T-helper 2 cell (primary cell): ENCODE data around the gene EHD2.
"Not testable (repeated sequence)": the region's sequence is repeated elsewhere in the genome, so short reads cannot be mapped to it uniquely, and the experiment has no call there.

Experiments used
- DNase-seq, 5 experiments: peaks; one replicate each; pipeline versions ENCODE4 v3.0.0 to v3.0.0-alpha.2; 2012 to 2022

The EHD2 gene

DNA sequence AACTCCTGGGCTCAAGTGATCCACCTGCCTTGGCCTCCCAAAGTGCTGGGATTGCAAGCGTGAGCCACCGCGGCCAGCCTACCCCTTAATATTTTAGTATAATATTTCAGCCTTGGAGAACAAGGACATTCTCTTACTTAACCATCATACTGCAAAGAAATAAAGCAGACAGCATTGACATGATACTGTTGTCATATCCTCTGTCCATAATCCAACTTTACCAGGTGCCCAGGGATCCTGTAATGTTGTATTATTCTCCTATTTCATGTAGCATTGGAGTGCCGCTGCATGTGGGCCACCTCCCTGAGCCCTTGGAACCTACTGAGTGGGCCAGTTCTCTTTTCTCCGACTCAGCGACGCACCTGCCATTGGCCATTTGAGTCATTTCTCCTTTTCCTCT lies 21.4 kb upstream of the EHD2 start:
- no peak for DNase-seq

GRCh38 chr19:47693489-47693888 lies 19.7 kb upstream of the EHD2 start:
- no peak for DNase-seq

DNA sequence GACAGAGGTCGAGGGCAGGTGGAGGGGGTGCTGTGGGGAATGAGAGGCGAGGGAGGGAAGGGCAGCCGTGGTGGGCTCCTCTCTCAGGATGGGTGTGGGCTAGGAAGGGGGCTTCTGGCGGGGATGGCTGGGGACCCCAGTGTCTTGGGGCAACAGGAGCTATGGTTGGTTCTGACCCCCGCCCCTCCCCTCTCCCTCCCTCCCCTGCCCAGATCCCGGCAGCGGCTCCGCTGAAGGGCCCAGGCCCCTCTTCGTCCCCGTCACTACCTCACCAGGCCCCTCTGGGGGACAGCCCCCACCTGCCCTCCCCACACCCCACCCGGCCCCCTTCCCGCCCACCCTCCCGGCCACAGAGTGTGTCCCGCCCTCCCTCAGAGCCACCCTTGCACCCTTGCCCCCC lies 19.3 kb upstream of the EHD2 start:
- no peak for DNase-seq

DNA sequence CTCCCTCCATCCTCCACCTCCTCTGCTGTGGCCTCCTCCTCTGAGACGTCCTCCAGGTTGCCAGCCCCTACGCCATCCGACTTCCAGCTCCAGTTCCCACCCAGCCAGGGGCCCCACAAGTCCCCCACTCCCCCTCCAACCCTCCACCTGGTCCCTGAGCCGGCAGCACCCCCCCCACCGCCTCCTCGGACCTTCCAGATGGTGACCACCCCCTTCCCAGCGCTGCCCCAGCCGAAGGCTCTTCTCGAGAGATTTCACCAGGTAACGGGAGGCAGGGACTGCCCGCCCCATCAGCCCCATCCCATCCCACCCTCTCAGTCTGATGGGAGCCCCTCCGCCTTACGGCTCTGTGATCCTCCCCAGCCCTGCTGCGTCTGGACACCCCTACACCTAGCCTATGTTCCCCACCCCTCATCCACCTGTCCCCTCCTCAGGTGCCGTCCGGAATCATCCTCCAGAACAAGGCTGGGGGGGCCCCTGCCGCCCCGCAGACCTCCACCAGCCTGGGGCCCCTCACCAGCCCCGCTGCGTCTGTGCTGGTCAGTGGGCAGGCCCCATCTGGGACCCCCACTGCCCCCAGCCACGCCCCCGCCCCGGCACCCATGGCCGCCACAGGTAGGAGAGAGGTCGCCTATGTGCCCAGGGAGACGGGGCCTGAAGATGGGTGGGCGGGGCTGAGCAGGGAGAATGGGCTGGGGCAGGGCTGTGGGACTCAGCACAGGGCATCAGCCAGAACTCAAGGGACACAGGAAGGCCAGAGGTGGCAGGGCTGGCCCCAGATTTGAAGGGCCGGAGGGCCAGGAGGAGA lies 18.6 kb upstream of the EHD2 start:
- DNase-seq = no peak

DNA sequence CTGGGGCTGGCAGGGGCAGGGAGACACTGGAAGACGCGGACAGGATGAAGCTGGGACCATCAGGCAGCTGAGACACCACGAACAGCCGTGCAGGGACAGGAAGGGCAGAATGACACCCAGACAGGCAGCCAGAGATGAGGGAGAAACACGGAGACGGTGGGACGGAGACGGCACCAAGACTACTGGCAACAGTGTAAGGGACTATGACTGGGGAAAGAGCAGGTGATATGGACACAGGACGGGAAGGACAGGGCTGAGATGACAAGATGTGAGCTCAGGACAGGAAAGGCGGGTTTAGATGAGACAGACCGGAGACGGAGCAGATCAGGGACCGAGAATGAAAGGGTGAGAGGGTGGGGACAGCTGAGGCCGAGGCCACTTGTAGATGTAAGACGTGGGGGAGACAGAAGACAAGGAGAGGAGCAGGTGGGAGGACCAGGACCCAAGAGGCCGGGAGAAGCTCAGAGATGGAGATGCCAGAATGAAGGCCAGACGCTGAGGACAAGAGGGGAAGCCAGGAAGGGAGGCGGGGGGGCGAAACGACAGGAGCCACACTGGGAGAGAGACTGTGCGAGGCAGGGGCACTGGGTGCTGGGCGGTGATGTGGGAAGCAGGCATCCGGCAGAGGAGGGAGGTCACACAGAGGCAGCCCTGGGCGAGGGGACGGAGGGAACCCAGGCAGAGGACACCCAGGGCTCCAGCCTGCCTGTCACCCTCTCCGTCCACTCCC lies 17.5 kb upstream of the EHD2 start:
- no peak for DNase-seq

DNA sequence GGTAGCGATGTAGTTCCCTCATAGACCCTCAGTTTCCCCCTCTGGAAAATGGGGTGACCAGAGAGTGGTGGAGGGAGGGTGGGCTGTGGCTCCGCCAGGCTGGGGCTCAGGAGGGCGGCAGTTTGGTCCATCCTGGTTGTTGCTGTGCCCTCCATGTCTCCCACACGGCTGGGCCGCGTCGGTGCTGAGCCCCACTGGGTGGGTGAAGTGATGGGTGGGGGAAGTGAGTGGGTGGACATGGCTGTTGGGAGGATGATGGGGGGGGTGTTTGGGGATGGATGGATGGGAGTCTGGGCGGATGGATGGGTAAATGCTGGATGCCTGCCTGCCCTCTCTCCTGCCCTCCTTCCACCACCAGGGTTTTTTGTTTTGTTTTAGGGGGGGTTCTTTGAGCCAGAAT lies 16.6 kb upstream of the EHD2 start:
- DNase-seq = no peak

- DNase-seq = peak in 4 of 5 experiments; percentile 9 to 61 (median 30)
Measured at GRCh38 chr19:47697863-47698609, 15.2 kb upstream of the EHD2 start.

DNA sequence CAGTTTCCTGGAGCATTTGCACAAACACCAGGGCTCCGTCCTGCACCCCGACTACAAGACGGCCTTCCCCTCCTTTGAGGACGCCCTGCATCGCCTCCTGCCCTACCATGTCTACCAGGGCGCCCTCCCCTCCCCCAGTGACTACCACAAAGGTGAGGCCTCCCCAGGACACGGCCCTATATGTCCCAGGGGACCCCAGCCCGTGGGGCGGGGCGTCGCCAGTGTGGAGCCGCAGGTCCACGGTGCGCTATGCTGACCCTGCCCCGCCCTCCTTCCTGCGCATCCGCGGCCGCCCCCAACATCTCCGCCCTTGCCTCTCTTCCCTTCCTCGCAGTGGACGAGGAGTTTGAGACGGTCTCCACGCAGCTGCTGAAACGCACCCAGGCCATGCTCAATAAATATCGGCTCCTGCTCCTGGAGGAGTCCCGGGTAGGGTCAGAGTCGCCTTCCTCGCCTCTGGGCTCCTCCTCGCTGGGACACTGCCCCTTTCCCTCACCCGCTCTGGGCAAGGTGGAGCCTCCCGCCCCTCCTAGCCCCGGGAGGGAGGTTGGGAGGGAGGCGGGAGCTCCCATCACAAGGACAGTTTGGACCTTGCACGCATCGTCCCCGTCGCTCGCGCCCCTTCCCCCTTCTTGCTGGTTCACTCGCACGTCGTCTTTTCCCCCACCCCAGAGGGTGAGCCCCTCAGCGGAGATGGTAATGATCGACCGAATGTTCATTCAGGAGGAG lies 14.4 kb upstream of the EHD2 start:
- no peak for DNase-seq

DNA sequence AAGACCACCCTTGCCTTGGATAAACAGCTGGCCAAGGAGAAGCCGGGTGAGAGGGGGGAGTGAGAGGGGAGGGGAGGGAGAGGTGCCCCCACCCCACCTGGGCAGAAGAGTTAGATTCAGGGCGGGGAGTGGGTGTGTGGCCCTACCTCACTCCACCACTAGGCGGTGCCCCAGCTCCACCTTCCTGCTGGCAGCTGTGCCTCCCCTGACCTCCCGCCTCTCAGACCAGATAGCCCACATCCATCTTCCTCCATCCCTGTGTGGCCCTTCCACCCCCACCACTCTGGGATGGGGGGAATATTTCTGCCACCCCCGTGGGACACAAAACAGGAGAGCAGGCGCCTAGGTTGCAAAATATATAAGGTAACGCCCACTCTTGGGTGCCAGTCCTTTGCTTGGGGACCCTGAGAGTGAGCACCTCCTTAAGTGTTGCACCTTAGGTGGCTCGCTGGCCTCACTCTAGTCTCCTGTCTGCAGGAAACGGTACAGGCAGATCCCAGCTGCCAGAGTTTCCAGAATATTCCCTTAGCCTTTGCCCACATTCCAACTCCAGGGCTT lies 13.8 kb upstream of the EHD2 start:
- DNase-seq = peak in 3 of 5 experiments; percentile 40 to 51 (median 43)

DNA sequence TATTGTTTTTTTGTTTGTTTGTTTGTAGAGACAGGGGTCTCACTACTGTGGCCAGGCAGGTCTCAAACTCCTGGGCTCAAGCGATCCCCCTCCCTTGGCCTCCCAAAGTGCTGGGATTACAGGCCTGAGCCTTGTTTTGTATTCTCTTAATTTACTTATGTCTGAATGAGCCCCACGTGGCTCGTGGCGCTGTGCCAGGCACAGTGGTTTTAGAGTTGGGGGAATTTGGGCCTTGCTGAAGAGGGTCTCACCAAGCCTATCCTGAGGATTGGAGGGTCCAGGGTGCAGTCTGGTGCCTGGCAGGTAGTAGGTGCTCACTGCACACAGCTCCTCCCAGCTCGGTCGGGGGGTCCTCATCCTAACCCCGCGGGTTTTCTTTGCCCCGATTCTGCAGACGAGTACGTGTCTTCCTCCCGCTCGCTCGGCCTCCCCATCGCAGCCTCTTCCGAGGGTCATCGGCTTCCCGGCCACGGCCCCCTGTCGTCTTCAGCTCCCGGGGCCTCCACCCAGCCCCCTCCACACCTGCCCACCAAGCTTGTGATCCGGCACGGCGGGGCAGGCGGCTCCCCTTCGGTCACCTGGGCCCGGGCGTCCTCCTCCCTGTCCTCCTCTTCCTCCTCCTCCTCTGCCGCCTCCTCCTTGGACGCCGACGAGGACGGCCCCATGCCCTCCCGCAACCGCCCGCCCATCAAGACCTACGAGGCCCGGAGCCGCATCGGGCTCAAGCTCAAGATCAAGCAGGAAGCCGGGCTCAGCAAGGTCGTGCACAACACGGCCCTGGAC lies 12.1 kb upstream of the EHD2 start:
- DNase-seq = no peak

GRCh38 chr19:47701717-47702552 lies 11.3 kb upstream of the EHD2 start:
- no peak for DNase-seq

- no peak for DNase-seq
Measured at GRCh38 chr19:47702671-47703070, 10.6 kb upstream of the EHD2 start.

DNA sequence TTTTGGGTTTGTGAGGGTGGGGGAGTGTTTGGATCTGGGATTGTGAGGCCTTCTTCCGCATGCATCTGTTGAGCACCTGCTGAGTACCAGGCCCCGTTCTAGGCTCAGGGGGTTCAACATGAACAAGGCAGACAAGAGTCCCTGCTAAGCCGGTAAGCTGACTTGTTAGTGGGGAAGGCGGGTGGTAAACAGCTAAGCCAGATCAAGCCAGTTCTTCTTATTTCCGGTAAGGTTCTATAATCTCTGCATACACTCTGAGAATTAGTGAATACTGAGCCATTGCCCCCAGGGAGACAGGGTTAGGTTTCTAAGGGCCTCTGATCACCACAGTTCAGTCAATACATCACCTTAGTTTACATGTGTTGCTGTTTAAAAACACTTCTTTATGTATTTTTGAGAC lies 9.9 kb upstream of the EHD2 start:
- no peak for DNase-seq

DNA sequence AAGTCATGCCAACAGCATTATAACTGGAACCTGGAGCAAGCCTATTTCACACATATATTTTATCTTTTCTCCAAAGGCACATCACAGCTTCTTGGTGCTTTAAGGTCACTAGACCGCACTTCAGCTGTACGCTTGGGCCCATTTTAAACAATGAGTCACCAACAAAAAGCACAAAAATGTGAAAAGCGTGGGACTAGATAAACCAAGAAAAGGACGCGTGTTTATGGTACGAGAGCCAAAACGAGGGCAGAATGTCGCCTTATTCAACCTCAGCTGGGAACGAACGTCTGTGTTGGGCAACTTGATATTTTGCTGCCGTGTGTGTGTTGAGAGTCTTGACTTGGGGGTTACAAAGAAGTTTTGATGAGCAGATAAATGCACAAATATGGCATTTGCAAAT lies 9.2 kb upstream of the EHD2 start:
- DNase-seq = no peak

DNA sequence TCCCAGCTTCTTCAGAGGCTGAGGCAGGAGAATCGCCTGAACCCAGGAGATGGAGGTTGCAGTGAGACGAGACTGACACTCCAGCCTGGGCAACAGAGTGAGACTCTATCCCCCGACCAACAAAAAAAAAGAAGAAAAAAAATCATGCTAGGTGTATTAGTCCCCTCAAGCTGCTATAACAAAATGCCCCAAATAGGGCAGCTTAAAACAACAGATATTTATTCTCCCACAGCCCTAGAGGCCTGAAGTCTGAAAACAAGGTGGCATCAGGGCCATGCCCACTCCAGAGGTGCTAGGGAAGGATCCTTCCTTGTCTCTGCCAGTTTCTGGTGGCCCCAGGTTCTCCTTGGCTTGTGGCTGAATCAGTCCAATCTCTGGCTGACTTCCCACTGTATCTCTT lies 8.6 kb upstream of the EHD2 start:
- DNase-seq = no peak

GRCh38 chr19:47707135-47707925 lies 5.9 kb upstream of the EHD2 start:
- DNase-seq = peak; percentile 26 to 75 (median 57)

DNA sequence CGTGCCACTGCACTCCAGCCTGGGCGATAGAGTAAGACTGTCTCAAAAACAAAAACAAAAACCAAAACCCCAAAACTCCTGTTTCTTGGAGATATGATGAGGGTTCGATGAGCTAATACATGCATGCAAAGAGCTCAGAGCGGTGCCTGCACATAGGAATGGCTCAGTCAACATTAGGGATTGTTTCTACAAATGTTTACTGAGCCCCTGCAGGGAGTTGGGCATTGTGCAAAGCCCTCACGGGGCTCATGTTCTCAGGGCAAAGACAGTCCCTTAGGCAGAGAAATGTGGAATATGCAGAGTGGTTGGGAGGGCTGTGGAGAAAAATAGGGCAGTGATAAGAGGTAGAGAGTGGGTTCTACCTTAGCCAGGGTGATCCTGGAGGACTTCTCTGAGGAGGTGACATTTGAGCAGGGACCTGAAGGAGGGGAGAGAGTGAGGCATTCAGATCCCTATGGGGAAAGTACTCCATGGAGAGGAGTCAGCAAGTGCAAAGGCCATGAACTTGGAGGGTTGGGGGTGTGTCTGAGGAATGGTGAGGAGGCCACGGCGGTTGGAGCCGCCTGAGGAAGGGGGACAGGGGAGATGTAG lies 1.5 kb upstream of the EHD2 start:
- DNase-seq = no peak

GRCh38 chr19:47714339-47714738 lies 1.1 kb downstream of the EHD2 start:
- no peak for DNase-seq

DNA sequence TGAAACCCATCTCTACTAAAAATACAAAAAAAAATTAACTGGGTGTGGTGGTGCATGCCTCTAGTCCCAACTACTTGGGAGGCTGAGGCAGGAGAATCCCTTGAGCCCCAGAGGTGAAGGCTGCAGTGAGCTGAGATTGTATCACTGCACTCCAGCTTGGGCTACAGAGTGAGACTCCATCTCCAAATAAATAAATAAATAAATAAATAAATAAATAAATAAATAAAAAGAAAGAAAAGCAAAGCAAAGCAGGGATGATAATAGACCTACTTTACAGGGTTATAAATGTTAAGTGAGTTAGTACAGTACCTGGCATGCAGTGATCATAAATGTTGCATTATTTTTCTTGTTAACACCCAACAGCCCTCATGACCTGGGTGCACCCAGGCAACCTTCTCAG lies 1.6 kb downstream of the EHD2 start:
- DNase-seq = not testable (repeated sequence)
